Choroid plexus epithelial cell (primary cell): Measurements from ENCODE around the gene PPFIA1.

ENCODE experiments used
- DNase-seq: peaks from one replicate; pipeline ENCODE4 v3.0.0-alpha.2; 2010; ENCODE audit warnings: low read depth
- H3K4me3 ChIP-seq: 2 replicates; pipeline ENCODE4 v1.5.1; 2011; ENCODE audit warnings: low read depth, mild to moderate bottlenecking, control low read depth, low read length, moderate library complexity
- TF ChIP-seq, protein P1 (sequence below): conservative IDR thresholded peaks from 2 replicates; pipeline ENCODE4 v1.5.1; 2011; ENCODE audit warnings: low read depth, mild to moderate bottlenecking, control low read depth, inconsistent platforms, low read length, moderate library complexity

PPFIA1 gene

GRCh38 chr11:70352100-70352499, 81.6 kb downstream of the PPFIA1 start:
- H3K4me3 ChIP-seq = no peak overlapping the region
- no peak for DNase-seq

GRCh38 chr11:70352601-70353000, 82.1 kb downstream of the PPFIA1 start:
- DNase-seq = no peak
- H3K4me3 ChIP-seq = no peak overlapping the region
- TF ChIP-seq, protein P1, sequence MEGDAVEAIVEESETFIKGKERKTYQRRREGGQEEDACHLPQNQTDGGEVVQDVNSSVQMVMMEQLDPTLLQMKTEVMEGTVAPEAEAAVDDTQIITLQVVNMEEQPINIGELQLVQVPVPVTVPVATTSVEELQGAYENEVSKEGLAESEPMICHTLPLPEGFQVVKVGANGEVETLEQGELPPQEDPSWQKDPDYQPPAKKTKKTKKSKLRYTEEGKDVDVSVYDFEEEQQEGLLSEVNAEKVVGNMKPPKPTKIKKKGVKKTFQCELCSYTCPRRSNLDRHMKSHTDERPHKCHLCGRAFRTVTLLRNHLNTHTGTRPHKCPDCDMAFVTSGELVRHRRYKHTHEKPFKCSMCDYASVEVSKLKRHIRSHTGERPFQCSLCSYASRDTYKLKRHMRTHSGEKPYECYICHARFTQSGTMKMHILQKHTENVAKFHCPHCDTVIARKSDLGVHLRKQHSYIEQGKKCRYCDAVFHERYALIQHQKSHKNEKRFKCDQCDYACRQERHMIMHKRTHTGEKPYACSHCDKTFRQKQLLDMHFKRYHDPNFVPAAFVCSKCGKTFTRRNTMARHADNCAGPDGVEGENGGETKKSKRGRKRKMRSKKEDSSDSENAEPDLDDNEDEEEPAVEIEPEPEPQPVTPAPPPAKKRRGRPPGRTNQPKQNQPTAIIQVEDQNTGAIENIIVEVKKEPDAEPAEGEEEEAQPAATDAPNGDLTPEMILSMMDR = no peak

More at GRCh38 chr11:70352100-70352499, 81.6 kb downstream of the PPFIA1 start:
- TF ChIP-seq, protein P1 = no peak

GRCh38 chr11:70353329-70353728, 82.8 kb downstream of the PPFIA1 start:
- TF ChIP-seq, protein P1 = no peak
- H3K4me3 ChIP-seq = no peak overlapping the region
- DNase-seq = no peak

GRCh38 chr11:70353900-70354568, 83.5 kb downstream of the PPFIA1 start:
- H3K4me3 ChIP-seq = no peak overlapping the region
- TF ChIP-seq, protein P1 = no peak
- no peak for DNase-seq

DNA sequence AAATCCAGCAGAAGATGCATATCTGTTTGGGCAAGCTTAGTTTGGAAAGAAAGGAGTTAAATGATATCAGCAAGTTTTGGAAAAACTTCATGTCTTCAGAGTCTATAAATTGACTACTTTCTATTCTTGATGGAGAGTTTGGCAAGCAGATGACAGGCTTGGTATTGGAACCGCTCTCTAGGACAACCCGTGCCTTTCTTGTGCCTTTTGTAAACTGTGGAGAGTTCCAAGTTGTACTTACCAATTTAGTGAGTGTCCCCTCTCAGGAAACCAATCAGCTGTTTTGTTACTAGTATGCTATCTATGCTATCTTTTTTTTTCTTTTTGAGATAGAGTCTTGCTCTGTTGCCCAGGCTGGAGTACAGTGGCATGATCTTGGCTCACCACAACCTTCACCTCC, 84.1 kb downstream of the PPFIA1 start:
- TF ChIP-seq, protein P1 = no peak
- no peak overlapping the region for H3K4me3 ChIP-seq
- no peak for DNase-seq

DNA sequence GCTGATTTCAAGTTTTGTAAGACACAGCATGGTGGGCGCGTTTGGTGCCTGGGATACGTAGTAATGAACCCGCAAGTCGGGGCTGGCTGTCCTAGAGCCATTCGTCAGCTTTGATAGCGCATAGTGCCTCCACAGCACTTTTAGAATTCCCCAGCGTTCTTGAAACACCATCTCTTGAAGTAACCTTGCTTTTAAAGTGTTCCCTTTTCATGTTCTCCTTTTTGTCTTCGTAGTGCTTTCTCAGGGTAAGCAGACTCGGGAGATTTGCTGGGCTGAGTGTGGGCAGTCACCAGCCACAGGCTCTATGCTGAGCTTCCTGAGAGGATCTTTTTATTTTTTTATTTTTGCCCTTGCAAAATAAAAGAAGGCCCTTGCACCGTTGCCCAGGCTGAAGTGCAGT, 88.3 kb downstream of the PPFIA1 start:
- no peak overlapping the region for H3K4me3 ChIP-seq
- TF ChIP-seq, protein P1 = no peak
- DNase-seq = no peak
